ENCODE data around the gene ARHGEF16.

ARHGEF16 gene

GRCh38 chr1:3409366-3410141 lies 44.9 kb upstream of the ARHGEF16 start:
- Histone ChIP-seq H3K4me1 (ENCODE audit: low read length) (no peaks in the 10 kb centered on the region), H3K36me3 (replicated peaks; ENCODE audit: insufficient read depth, low read length) (no peaks in the 10 kb centered on the region), H3K9me3 (replicated peaks; ENCODE audit: insufficient read depth, low read length) (no peaks in the 10 kb centered on the region), H3K4me2 (ENCODE audit: low read depth, low read length) (no peak overlapping the region), H3K9me2 (replicated peaks; ENCODE audit: insufficient read depth, low read length) (no peaks in the 10 kb centered on the region), H3F3A (ENCODE audit: insufficient read depth, low read length) (no peaks in the 10 kb centered on the region), H3K4me3 (ENCODE audit: low read length) (no peak overlapping the region), H3K79me2 (ENCODE audit: low read length) (no peaks in the 10 kb centered on the region), H3K27me3 (replicated peaks; ENCODE audit: insufficient read depth, low read length) (peaks cover 76% of the 10 kb centered on the region), H4K20me1 (ENCODE audit: insufficient read depth, low read length) (no peaks in the 10 kb centered on the region), H3K27ac (ENCODE audit: low read length) (no peak overlapping the region), H2AFZ (ENCODE audit: low read length) (no peak overlapping the region), H3K9ac (ENCODE audit: low read length) (no peak overlapping the region)
- DNase-seq: no peak
- TF ChIP-seq EZH2 (optimal IDR thresholded peaks at IDR 0.05; ENCODE audit: low read depth, low read length) (no peak), EZH2phosphoT487 (IDR thresholded peaks at IDR 0.05; ENCODE audit: low read length) (no peak), CTCF (IDR thresholded peaks at IDR 0.05; ENCODE audit: low read length) (no peak)

GRCh38 chr1:3410142-3410925 lies 44.1 kb upstream of the ARHGEF16 start:
- Histone ChIP-seq H3K36me3 (replicated peaks; ENCODE audit: insufficient read depth, low read length) (no peaks in the 10 kb centered on the region), H3K27me3 (replicated peaks; ENCODE audit: insufficient read depth, low read length) (peaks cover 75% of the 10 kb centered on the region), H3K9me3 (replicated peaks; ENCODE audit: insufficient read depth, low read length) (no peaks in the 10 kb centered on the region), H3K9me2 (replicated peaks; ENCODE audit: insufficient read depth, low read length) (no peaks in the 10 kb centered on the region), H3K4me2 (ENCODE audit: low read depth, low read length) (no peak overlapping the region), H3F3A (ENCODE audit: insufficient read depth, low read length) (no peaks in the 10 kb centered on the region), H2AFZ (ENCODE audit: low read length) (no peak overlapping the region), H3K4me3 (ENCODE audit: low read length) (no peak overlapping the region), H3K79me2 (ENCODE audit: low read length) (no peaks in the 10 kb centered on the region), H3K27ac (ENCODE audit: low read length) (no peak overlapping the region), H4K20me1 (ENCODE audit: insufficient read depth, low read length) (no peaks in the 10 kb centered on the region), H3K9ac (ENCODE audit: low read length) (no peak overlapping the region), H3K4me1 (ENCODE audit: low read length) (no peaks in the 10 kb centered on the region)
- DNase-seq: no peak
- TF ChIP-seq CTCF (IDR thresholded peaks at IDR 0.05; ENCODE audit: low read length) (no peak), EZH2phosphoT487 (IDR thresholded peaks at IDR 0.05; ENCODE audit: low read length) (no peak), EZH2 (optimal IDR thresholded peaks at IDR 0.05; ENCODE audit: low read depth, low read length) (no peak)

GRCh38 chr1:3411806-3412205 lies 42.7 kb upstream of the ARHGEF16 start:
- H4K20me1 ChIP-seq (ENCODE audit: insufficient read depth, low read length): no peaks in the 10 kb centered on the region
- H3K9ac ChIP-seq (ENCODE audit: low read length): no peak overlapping the region
- no peak overlapping the region for H3K27ac ChIP-seq (ENCODE audit: low read length)
- H3K4me3 ChIP-seq (ENCODE audit: low read length): no peak overlapping the region
- H2AFZ ChIP-seq (ENCODE audit: low read length): no peak overlapping the region
- H3K27me3 ChIP-seq (replicated peaks; ENCODE audit: insufficient read depth, low read length): peaks cover 75% of the 10 kb centered on the region
- H3F3A ChIP-seq (ENCODE audit: insufficient read depth, low read length): no peaks in the 10 kb centered on the region
- no peak for DNase-seq
- H3K36me3 ChIP-seq (replicated peaks; ENCODE audit: insufficient read depth, low read length): no peaks in the 10 kb centered on the region
- no peaks in the 10 kb centered on the region for H3K9me2 ChIP-seq (replicated peaks; ENCODE audit: insufficient read depth, low read length)
- H3K4me1 ChIP-seq (ENCODE audit: low read length): no peaks in the 10 kb centered on the region
- TF ChIP-seq EZH2 (optimal IDR thresholded peaks at IDR 0.05; ENCODE audit: low read depth, low read length): no peak
- no peak for TF ChIP-seq CTCF (IDR thresholded peaks at IDR 0.05; ENCODE audit: low read length)
- TF ChIP-seq EZH2phosphoT487 (IDR thresholded peaks at IDR 0.05; ENCODE audit: low read length): no peak
- no peak overlapping the region for H3K4me2 ChIP-seq (ENCODE audit: low read depth, low read length)
- no peaks in the 10 kb centered on the region for H3K9me3 ChIP-seq (replicated peaks; ENCODE audit: insufficient read depth, low read length)
- H3K79me2 ChIP-seq (ENCODE audit: low read length): no peaks in the 10 kb centered on the region
